ENCODE results near the gene FLRT3.

DNA sequence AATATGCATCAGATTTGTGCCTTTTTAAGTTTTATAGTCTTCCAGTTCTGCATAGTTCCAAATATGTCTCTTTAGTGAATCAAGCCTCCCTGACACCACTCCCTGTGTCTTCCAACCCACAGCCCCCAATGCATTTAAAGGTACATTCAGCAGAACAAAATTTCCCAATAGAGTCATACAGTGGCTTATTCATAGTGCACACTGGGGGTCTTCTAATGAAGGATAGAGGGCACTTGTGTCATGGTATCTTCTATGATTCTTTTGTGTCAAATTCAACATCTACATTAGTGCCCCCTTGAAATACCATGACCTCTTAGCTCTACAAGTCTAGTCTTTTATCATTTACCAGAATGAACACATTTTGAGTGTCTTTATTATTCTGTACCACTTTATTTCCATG is 33.8 kb downstream of the FLRT3 start:
- TF ChIP-seq GATA2 (IDR thresholded peaks at IDR 0.05; ENCODE audit: low read depth, low read length) (no peak), GATA3 (IDR thresholded peaks at IDR 0.05; ENCODE audit: low read depth, low read length) (no peak)
